ENCODE measurements around the gene COTL1. TPM values are rescaled to one million over a fixed set of nuclear protein-coding genes. Genes with fewer than 3 reads are reported as not detected.

The COTL1 gene
- total and polyA plus RNA-seq, 2 of the 13 experiments (the other 11 are each of a cell fraction or from before 2014, with no cell fraction given), result 8.7 to 16.9 TPM

DNA sequence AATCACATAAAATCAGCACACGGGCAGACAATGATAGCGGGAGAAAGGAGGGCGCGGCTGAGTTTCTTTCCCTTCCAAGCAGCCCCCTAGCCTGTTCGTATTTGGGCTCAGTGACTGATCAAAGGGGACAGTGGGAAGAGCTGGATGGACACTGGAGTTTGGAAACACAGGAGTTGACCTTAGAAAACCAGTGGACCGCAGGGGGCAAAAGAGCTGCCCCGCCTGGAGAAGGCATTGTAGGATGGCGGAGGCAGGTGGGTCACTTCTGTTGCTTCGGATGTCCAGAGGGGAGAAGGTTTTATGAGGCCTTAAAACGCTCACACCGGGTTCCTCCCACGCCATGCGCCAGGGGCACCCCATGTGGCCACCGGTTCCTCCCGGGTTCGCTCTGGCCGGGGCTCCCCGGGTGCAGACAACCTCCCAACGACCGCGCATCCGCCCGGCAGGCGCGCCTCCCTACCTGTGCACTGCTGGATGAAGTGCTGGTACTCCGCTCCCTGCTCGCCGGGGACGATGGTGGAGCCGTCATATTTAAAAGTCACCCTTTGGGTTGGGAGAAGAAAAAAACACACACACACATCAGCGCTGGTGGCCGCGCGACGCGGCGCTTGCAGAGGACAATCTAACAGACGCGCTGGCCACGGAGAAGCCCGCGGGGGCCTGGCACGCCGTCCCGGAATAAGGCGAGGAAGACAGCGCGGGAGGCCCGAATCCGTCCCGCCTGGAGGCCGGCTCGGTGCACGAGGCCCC is 662 bp downstream of the COTL1 start (continued):
- peak; percentile 41 for TF ChIP-seq ZFX (CRISPR knock-in tag; IDR thresholded peaks at IDR 0.05; ENCODE audit: low read depth)
- TF ChIP-seq RARG (CRISPR knock-in tag; IDR thresholded peaks at IDR 0.05; ENCODE audit: low read depth), result no peak
- TF ChIP-seq ISL2 (CRISPR knock-in tag; IDR thresholded peaks at IDR 0.05), result 0 out of 2 replicates have a peak, but pooled peaks have one; percentile 20
- TF ChIP-seq ZNF543 (CRISPR knock-in tag; IDR thresholded peaks at IDR 0.05), result peak; percentile 52; the same call in 1 of the 2 replicates
- peak; percentile 68; the same call in 1 of the 2 replicates for TF ChIP-seq ZMAT3 (CRISPR knock-in tag; conservative IDR thresholded peaks at IDR 0.05)
- TF ChIP-seq ZNF614 (CRISPR knock-in tag; IDR thresholded peaks at IDR 0.05; ENCODE audit: borderline replicate concordance), result 0 out of 2 replicates have a peak, but pooled peaks have one; percentile 30
- peak; percentile 19; the same call in 1 of the 2 replicates for TF ChIP-seq FOXO1 (CRISPR knock-in tag; IDR thresholded peaks at IDR 0.05)
- TF ChIP-seq SP4 (CRISPR knock-in tag; IDR thresholded peaks at IDR 0.05), result 0 out of 2 replicates have a peak, but pooled peaks have one; percentile 21
- TF ChIP-seq ZNF383 (CRISPR knock-in tag; IDR thresholded peaks at IDR 0.05; ENCODE audit: borderline replicate concordance), result peak; percentile 53; the same call in 1 of the 2 replicates
- peak; percentile 55; the same call in 1 of the 2 replicates for TF ChIP-seq REXO4 (CRISPR knock-in tag; IDR thresholded peaks at IDR 0.05; ENCODE audit: borderline replicate concordance)
- TF ChIP-seq, protein P1, sequence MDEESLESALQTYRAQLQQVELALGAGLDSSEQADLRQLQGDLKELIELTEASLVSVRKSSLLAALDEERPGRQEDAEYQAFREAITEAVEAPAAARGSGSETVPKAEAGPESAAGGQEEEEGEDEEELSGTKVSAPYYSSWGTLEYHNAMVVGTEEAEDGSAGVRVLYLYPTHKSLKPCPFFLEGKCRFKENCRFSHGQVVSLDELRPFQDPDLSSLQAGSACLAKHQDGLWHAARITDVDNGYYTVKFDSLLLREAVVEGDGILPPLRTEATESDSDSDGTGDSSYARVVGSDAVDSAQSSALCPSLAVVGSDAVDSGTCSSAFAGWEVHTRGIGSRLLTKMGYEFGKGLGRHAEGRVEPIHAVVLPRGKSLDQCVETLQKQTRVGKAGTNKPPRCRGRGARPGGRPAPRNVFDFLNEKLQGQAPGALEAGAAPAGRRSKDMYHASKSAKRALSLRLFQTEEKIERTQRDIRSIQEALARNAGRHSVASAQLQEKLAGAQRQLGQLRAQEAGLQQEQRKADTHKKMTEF (CRISPR knock-in tag; IDR thresholded peaks at IDR 0.05), result 0 out of 2 replicates have a peak, but pooled peaks have one; percentile 37
- TF ChIP-seq TBX2 (CRISPR knock-in tag; IDR thresholded peaks at IDR 0.05; ENCODE audit: borderline replicate concordance), result 0 out of 2 replicates have a peak, but pooled peaks have one; percentile 4
